Suprapubic skin (tissue), 4 donors: ENCODE measurements around the gene RNF40. TPM values are rescaled to one million over a fixed set of nuclear protein-coding genes. Genes with fewer than 3 reads are reported as not detected.
A peak's percentile ranks its signal among the peaks of the same experiment; 100 is the strongest.

Experiments used
- DNase-seq, 2 donors: peaks; one replicate each; pipeline ENCODE4 v3.0.0-alpha.2; 2019; ENCODE audit warnings: low spot score in 2 of 2
- H3K27ac ChIP-seq: fragments of 200-600 bp; sonication (generic); one replicate; pipeline ENCODE4 v1.5.1; 2019
- H3K27me3 ChIP-seq: fragments of 200-600 bp; sonication (generic); one replicate; pipeline ENCODE4 v1.5.1; 2019
- H3K36me3 ChIP-seq: fragments of 200-600 bp; sonication (generic); one replicate; pipeline ENCODE4 v1.5.1; 2019
- H3K4me1 ChIP-seq: fragments of 200-600 bp; sonication (generic); one replicate; pipeline ENCODE4 v1.5.1; 2019
- H3K4me3 ChIP-seq: fragments of 200-600 bp; sonication (generic); one replicate; pipeline ENCODE4 v1.5.1; 2019; ENCODE audit warnings: mild to moderate bottlenecking
- H3K9me3 ChIP-seq: fragments of 200-600 bp; sonication (generic); one replicate; pipeline ENCODE4 v1.5.1; 2019
- EP300 ChIP-seq: sonication (generic); formaldehyde crosslinking; IDR thresholded peaks from one replicate; pipeline ENCODE4 v1.6.1; 2017; ENCODE audit warnings: antibody characterized with exemption
- POLR2A ChIP-seq, 2 donors: fragments of 450-650 bp; IDR thresholded peaks; one replicate each; pipeline ENCODE4 v1.6.1; 2017; ENCODE audit warnings: antibody characterized with exemption in 2 of 2, mild to moderate bottlenecking in 2 of 2, moderate library complexity in 2 of 2
- POLR2AphosphoS5 ChIP-seq, 3 donors: sonication (generic); formaldehyde crosslinking; IDR thresholded peaks; one replicate each; pipeline ENCODE4 v1.6.1; 2017; ENCODE audit warnings: antibody characterized with exemption in 3 of 3
- WGBS: methylation state at CpG from one replicate; pipeline ENCODE4 v1.1.5; 2018; 5-methylcytosine and 5-hydroxymethylcytosine counted together
- total RNA-seq, 4 donors: library from RNA; depleted of rRNA; stranded (reverse); fragments of >200 nt; gene quantifications; one replicate each; pipeline ENCODE4 v1.1.0, GENCODE V29; 2016
- TF ChIP-seq, protein P1 (sequence below), 2 donors: fragments of 200-600 bp in 1 of 2; fragments of 450-650 bp in 1 of 2; sonication (generic) in 1 of 2; IDR thresholded peaks; one replicate each; pipeline ENCODE4 v1.5.1; 2016 to 2019; ENCODE audit warnings: antibody characterized with exemption in 2 of 2, mild to moderate bottlenecking in 1 of 2, moderate library complexity in 1 of 2

The RNF40 gene
- total RNA-seq, 4 donors from 2014 or later = 65.6 to 89.7 (median 76.5) TPM

DNA sequence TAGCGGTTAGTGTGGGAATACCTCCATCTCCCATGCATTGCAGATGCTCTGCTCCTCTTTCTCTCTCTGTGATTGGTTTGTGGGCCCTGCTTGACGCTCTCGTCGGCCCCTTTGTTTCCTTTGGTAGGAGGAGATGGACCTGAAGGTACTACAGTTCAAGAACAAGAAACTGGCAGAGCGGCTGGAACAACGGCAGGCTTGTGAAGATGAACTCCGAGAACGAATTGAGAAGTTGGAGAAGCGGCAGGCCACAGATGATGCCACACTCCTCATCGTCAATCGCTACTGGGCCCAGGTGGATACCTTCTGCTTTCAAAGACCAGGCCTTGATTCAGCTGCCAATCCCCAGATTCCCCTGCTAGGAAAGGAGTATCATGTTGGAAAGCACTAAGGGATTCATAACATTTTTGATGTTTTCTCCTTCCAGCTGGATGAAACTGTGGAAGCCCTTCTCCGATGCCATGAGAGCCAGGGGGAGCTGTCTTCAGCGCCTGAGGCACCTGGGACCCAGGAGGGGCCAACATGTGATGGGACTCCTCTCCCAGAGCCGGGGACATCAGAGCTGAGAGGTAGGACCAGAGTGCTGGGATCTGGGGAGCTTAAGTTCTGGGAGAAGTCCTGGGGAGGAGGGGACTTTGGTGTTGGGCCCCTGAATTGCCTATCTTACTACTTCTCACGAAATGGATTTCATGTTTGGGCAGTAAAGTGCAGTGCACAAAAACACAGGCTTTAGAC lies 1.0 kb downstream of the RNF40 start:
- 55% methylated on average over 15 of the region's 15 CpGs for WGBS
- peak overlapping the region; percentile 87 for H3K4me3 ChIP-seq
- no peak for TF ChIP-seq POLR2AphosphoS5 (IDR thresholded peaks at IDR 0.05)
- TF ChIP-seq EP300 = no peak
- no peak for TF ChIP-seq POLR2A (IDR thresholded peaks at IDR 0.05)
- TF ChIP-seq, protein P1, sequence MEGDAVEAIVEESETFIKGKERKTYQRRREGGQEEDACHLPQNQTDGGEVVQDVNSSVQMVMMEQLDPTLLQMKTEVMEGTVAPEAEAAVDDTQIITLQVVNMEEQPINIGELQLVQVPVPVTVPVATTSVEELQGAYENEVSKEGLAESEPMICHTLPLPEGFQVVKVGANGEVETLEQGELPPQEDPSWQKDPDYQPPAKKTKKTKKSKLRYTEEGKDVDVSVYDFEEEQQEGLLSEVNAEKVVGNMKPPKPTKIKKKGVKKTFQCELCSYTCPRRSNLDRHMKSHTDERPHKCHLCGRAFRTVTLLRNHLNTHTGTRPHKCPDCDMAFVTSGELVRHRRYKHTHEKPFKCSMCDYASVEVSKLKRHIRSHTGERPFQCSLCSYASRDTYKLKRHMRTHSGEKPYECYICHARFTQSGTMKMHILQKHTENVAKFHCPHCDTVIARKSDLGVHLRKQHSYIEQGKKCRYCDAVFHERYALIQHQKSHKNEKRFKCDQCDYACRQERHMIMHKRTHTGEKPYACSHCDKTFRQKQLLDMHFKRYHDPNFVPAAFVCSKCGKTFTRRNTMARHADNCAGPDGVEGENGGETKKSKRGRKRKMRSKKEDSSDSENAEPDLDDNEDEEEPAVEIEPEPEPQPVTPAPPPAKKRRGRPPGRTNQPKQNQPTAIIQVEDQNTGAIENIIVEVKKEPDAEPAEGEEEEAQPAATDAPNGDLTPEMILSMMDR (IDR thresholded peaks at IDR 0.05) = no peak
- H3K9me3 ChIP-seq = no peaks in the 10 kb centered on the region
- no peaks in the 10 kb centered on the region for H3K27me3 ChIP-seq
- H3K4me1 ChIP-seq = peaks cover 29% of the 10 kb centered on the region
- H3K27ac ChIP-seq = no peak overlapping the region
- peaks cover 47% of the 10 kb centered on the region for H3K36me3 ChIP-seq
- DNase-seq = no peak

DNA sequence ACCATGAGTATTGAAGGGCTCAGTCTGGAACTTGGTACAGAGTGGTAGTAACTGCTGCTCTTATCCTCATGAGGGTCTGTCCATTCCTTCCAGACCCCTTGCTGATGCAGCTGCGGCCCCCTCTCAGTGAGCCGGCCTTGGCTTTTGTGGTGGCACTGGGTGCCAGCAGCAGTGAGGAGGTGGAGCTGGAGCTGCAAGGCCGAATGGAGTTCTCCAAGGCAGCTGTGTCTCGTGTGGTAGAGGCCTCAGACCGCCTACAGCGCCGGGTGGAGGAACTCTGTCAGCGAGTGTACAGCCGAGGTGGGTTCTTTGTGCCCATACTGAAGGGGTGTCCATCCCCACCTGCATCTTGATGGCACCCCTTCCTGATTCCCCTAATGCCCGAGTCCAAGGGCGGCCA lies 2.0 kb downstream of the RNF40 start:
- Histone ChIP-seq H3K4me3 (no peak overlapping the region), H3K27me3 (no peaks in the 10 kb centered on the region), H3K36me3 (peaks cover 56% of the 10 kb centered on the region), H3K4me1 (peaks cover 29% of the 10 kb centered on the region), H3K27ac (no peak overlapping the region), H3K9me3 (no peaks in the 10 kb centered on the region)
- TF ChIP-seq EP300 (no peak), POLR2A (IDR thresholded peaks at IDR 0.05) (no peak), POLR2AphosphoS5 (IDR thresholded peaks at IDR 0.05) (no peak)
- TF ChIP-seq, protein P1 (IDR thresholded peaks at IDR 0.05) = no peak
- DNase-seq = no peak
- 90% methylated on average over 8 of the region's 11 CpGs for WGBS

- Histone ChIP-seq H3K9me3 (no peaks in the 10 kb centered on the region), H3K27me3 (no peaks in the 10 kb centered on the region), H3K4me3 (no peak overlapping the region), H3K27ac (no peak overlapping the region), H3K36me3 (peaks cover 65% of the 10 kb centered on the region), H3K4me1 (peaks cover 29% of the 10 kb centered on the region)
- 91% methylated on average over 7 of the region's 12 CpGs for WGBS
- TF ChIP-seq POLR2AphosphoS5 (IDR thresholded peaks at IDR 0.05) = no peak
- DNase-seq = no peak
These were observed 2.8 kb downstream of the RNF40 start for GRCh38 chr16:30764816-30765465.

GRCh38 chr16:30766206-30766932 lies 4.2 kb downstream of the RNF40 start:
- TF ChIP-seq POLR2AphosphoS5 (IDR thresholded peaks at IDR 0.05) = no peak
- TF ChIP-seq, protein P1 (IDR thresholded peaks at IDR 0.05) = no peak
- no peak for TF ChIP-seq EP300
- TF ChIP-seq POLR2A (IDR thresholded peaks at IDR 0.05) = no peak
- Histone ChIP-seq H3K4me1 (peaks cover 21% of the 10 kb centered on the region), H3K9me3 (no peaks in the 10 kb centered on the region), H3K36me3 (peaks cover 79% of the 10 kb centered on the region), H3K4me3 (no peak overlapping the region), H3K27ac (no peak overlapping the region), H3K27me3 (no peaks in the 10 kb centered on the region)
- no peak for DNase-seq
- 84% methylated on average over 29 of the region's 29 CpGs for WGBS

DNA sequence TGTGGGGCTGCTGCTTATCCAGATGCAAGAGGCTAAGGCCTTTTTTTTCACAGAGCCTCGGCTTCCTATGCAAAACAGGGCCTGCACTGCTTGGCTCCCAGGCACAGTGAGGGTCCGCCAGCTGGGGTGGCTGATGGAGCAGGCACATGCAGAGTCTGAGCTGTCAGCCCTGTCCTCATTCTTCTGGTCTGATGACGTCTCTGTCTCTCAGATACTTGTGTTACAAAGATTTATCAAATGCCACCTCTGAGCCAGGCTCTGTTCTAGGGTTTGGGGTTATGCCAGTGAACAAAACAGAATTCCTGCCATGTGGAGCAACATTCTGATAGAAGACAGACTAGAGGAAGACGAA lies 4.8 kb downstream of the RNF40 start:
- no peaks in the 10 kb centered on the region for H3K27me3 ChIP-seq
- H3K36me3 ChIP-seq = peaks cover 85% of the 10 kb centered on the region
- no peak for TF ChIP-seq EP300
- TF ChIP-seq, protein P1 (IDR thresholded peaks at IDR 0.05) = no peak
- TF ChIP-seq POLR2AphosphoS5 (IDR thresholded peaks at IDR 0.05) = no peak
- TF ChIP-seq POLR2A (IDR thresholded peaks at IDR 0.05) = no peak
- no peak for DNase-seq
- no peak overlapping the region for H3K27ac ChIP-seq
- 77% methylated on average over 4 of the region's 4 CpGs for WGBS
- peaks cover 17% of the 10 kb centered on the region for H3K4me1 ChIP-seq
- H3K4me3 ChIP-seq = no peak overlapping the region
- no peaks in the 10 kb centered on the region for H3K9me3 ChIP-seq
